Esophagus (tissue), 2 donors: ENCODE measurements around the gene CES1. TPM values are rescaled to one million over a fixed set of nuclear protein-coding genes. Genes with fewer than 3 reads are reported as not detected.
"Not testable (repeated sequence)": the region's sequence is repeated elsewhere in the genome, so short reads cannot be mapped to it uniquely, and the experiment has no call there.

Experiments
- H3K27ac ChIP-seq, 2 donors: one replicate each; pipeline ENCODE4 v1.5.1; 2013; ENCODE audit warnings: low read depth in 2 of 2, mild to moderate bottlenecking in 2 of 2, inconsistent platforms in 1 of 2, low read length in 1 of 2, moderate library complexity in 1 of 2
- H3K27me3 ChIP-seq, 2 donors: one replicate each; pipeline ENCODE4 v1.6.1; 2013; ENCODE audit warnings: low read length in 2 of 2, control low read depth in 1 of 2, mild to moderate bottlenecking in 1 of 2; ENCODE audit not compliant: insufficient read depth in 2 of 2, control insufficient read depth in 1 of 2
- H3K36me3 ChIP-seq, 2 donors: one replicate each; pipeline ENCODE4 v1.6.1; 2013; ENCODE audit warnings: low read length in 1 of 2; ENCODE audit not compliant: control insufficient read depth in 2 of 2, insufficient read depth in 2 of 2
- H3K4me1 ChIP-seq, 2 donors: one replicate each; pipeline ENCODE4 v1.6.1; 2013; ENCODE audit warnings: low read length in 1 of 2; ENCODE audit not compliant: control insufficient read depth in 2 of 2, insufficient read depth in 2 of 2
- H3K4me3 ChIP-seq, 2 donors: one replicate each; pipeline ENCODE4 v1.5.1; 2013; ENCODE audit warnings: low read length in 2 of 2, mild to moderate bottlenecking in 2 of 2, low read depth in 1 of 2, moderate library complexity in 1 of 2
- H3K9me3 ChIP-seq, 2 donors: one replicate each; pipeline ENCODE4 v1.6.1; 2013; ENCODE audit warnings: mild to moderate bottlenecking in 2 of 2, low read depth in 1 of 2, low read length in 1 of 2, moderate library complexity in 1 of 2; ENCODE audit not compliant: control insufficient read depth in 2 of 2, insufficient read depth in 1 of 2
- WGBS, 2 donors: extraction: QIAGEN DNeasy Blood & Tissue Kit; methylation state at CpG; one replicate each; pipeline ENCODE4 v1.1.7; 2013; 5-methylcytosine and 5-hydroxymethylcytosine counted together
- polyA plus RNA-seq, 2 donors: library from polyadenylated mRNA; stranded (reverse); fragments of 200-250 nt; gene quantifications; one replicate each; pipeline ENCODE4 v1.2.3, GENCODE V29; 2013
- donor health status: healthy with polysubstance abuse.
- donor health status: Bipolar disorder and iron deficiency.

The CES1 gene
- polyA plus RNA-seq, 2 donors = 11.7 to 48.1 TPM

DNA sequence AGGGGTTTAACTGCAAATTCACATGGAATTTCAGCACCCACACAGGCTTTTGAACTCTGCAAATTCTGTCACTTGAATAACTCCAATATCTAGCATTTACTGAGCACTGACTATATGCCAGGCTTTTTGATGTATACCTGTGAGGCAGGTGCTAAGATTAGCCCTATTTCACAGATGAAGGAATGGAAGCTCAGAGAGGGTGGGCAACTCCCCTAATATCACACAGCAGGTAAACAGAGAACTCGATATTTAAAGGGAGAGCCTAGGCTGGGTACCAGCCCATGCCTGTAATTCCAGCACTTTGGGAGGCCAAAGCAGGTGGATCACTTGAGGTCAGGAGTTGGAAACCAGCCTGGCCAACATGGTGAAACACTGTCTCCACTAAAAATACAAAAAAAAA lies 24.8 kb upstream of the CES1 start:
- not testable (repeated sequence) for H3K9me3 ChIP-seq, H3K27ac ChIP-seq, H3K4me1 ChIP-seq, H3K4me3 ChIP-seq, H3K36me3 ChIP-seq, H3K27me3 ChIP-seq
- 84 to 85% methylated on average over 1 of the region's 1 CpG for WGBS, 2 donors

DNA sequence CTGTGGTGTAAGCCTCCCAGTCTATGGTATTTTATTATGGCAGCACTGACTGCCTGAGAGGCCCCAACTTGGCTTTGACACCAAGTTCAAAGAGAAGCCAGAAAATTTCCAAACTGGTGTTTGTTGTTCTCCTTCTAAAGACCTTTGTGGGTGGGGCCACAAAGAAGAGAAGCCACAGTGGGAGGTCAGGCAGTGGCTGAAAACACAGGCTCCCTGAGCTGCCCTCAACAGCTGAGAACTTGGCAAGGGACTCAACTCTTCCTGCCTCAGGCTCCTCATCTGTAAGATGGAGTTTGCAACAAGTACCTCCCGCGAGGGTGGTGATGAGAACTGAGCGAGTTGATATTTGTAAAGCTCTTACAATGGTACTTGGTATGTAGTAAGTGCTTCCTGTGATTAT lies 24.1 kb upstream of the CES1 start:
- H3K4me3 ChIP-seq = no peak overlapping the region
- no peaks in the 10 kb centered on the region for H3K9me3 ChIP-seq
- H3K27ac ChIP-seq = no peak overlapping the region
- no peaks in the 10 kb centered on the region for H3K36me3 ChIP-seq
- H3K4me1 ChIP-seq = no peaks in the 10 kb centered on the region
- peaks cover 0 to 2% of the 10 kb centered on the region in 2 donors for H3K27me3 ChIP-seq
- 82 to 90% methylated on average over 3 of the region's 3 CpGs for WGBS, 2 donors

DNA sequence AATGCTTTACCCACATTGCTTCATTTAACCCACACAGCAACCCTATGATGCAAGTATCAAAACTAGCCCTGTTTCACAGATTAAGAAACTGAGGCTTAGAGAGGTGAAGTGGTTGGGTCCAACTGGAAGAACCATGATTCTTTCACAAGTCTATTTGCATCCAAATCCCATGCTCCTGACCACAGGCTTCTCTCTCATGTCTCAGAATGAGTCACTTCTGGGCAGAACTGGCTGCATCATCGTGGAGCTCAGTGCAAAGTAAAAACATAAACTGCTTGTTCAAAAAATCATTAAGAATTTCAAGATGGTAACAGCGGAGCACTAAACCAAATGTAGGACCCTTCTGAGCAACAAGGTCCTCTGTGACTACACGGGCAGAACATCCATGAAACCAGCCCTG lies 20.2 kb upstream of the CES1 start:
- 63 to 65% methylated on average over 3 of the region's 3 CpGs for WGBS, 2 donors
- Histone ChIP-seq H3K27me3 (peaks cover 0 to 2% of the 10 kb centered on the region in 2 donors), H3K4me1 (no peaks in the 10 kb centered on the region)

DNA sequence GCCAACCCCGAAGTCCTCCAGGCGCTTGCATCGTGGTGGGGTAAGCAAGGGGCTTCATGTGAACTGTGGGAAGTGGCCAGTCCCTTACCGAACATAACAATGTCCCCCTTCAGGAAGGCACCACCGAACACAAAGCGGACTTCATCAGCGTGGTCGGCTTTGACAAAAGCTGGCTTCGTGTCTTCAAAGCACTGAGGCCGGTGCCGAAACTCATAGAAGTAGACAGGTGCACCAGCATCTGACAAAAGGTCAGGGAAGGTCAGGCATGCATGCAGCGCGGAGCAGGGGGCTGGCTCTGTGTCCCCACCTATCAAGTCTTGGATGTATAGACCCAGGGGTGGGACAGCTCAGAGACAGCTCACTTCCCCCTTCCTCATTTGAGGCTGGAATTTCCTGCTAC lies 16.6 kb upstream of the CES1 start:
- Histone ChIP-seq H3K27ac (no peak overlapping the region), H3K27me3 (no peaks in the 10 kb centered on the region), H3K4me1 (no peaks in the 10 kb centered on the region), H3K9me3 (no peaks in the 10 kb centered on the region), H3K36me3 (no peaks in the 10 kb centered on the region), H3K4me3 (no peak overlapping the region)
- 80 to 84% methylated on average over 13 of the region's 13 CpGs for WGBS, 2 donors

More for the DNA sequence above, 20.2 kb upstream of the CES1 start:
- no peaks in the 10 kb centered on the region for H3K9me3 ChIP-seq
- H3K4me3 ChIP-seq = no peak overlapping the region
- H3K27ac ChIP-seq = no peak overlapping the region
- no peaks in the 10 kb centered on the region for H3K36me3 ChIP-seq

DNA sequence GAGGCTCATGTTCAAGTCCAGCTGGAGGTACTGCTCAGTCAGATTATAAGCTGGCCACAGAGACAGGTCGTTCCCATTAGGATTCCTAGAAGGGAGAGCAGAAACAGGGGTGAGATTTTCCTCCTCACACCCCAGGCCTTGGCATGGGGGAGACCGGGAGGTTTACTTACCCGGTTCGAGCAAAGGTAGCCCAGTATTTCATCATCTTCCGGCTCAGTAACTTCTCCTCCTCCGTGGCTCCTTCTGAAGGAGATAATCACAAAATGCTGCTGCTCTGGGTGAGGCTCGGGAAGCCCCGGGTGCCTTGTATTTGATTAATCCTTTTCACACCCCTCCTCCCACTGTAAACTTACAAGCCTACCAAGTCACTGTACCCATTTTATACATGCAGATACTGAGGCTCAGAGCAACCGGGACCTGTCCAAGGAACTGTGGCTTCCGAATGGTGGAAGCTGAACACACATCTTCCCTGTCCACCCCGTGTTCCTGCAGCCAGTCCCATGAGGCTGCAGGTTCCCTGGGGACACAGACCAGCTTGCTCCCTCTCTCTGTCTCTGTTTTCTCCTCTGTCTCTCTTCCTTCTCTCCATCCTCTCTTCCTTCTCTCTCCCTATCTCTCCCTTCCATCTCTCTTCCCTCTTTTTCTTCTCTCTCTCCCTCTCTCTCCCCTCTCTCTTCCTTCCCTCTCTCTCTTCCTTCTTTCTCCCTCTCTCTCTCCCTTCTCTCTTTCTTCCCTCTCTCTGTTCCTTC lies 13.9 kb upstream of the CES1 start:
- Histone ChIP-seq H3K27ac (no peak overlapping the region), H3K4me3 (no peak overlapping the region), H3K4me1 (no peaks in the 10 kb centered on the region), H3K9me3 (no peaks in the 10 kb centered on the region), H3K27me3 (no peaks in the 10 kb centered on the region), H3K36me3 (no peaks in the 10 kb centered on the region)
- WGBS, 2 donors = 43 to 48% methylated on average over 11 of the region's 11 CpGs

DNA sequence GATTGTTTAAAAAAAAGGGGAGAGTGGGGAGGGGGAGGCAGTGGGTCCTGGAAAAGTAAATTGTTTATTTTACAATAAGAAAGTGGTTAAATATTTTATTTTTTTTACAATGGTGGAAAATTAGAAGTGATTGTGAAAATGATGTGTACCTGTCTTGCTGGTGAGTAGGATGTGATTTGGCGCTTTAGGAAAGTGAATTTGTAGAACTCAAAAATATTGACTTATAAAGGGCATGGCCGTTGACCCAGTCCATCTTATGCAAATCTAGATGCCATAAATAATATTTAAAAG lies 10.2 kb upstream of the CES1 start:
- 40 to 41% methylated on average over 2 of the region's 2 CpGs for WGBS, 2 donors
- H3K27me3 ChIP-seq = no peaks in the 10 kb centered on the region

DNA sequence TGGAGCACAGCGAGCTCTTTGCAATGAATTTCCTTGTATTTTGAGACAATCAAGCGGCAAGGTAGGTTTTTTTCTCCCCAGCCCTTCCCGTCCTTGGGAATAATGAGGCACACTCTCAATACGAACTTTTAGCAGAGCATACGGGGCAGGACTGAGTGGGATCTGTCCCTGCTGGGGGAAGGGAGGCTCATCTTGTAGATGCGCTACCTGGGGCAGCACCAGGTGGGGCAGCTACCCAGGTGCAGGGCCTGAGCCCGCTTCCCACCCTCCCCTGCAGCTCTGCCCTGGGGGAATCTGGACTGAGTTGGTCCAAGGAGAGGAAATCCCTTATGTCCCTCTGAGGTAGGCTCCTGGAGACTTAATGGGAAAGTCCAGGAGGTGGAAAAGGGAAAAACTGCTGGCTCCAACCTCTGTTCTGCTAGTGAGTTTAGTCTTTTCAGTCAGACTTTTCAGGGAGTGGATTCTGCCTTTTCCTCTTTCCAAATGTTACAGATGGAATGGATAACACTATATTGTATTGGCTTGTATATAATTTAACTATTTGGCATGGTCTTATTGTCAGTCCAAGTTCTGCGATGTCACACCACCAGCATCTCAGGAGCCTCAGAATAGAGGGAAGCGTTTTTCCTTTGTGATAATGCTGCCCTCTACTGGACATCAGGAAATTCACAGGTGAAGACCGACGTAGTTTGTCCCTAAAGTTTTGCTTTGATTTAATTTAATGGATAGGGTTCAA lies 9.6 kb upstream of the CES1 start:
- Histone ChIP-seq H3K4me3 (no peak overlapping the region), H3K9me3 (no peaks in the 10 kb centered on the region), H3K36me3 (no peaks in the 10 kb centered on the region), H3K27ac (no peak overlapping the region), H3K4me1 (no peaks in the 10 kb centered on the region), H3K27me3 (no peaks in the 10 kb centered on the region)
- WGBS, 2 donors = 38 to 43% methylated on average over 11 of the region's 11 CpGs

More for the DNA sequence above, 10.2 kb upstream of the CES1 start:
- Histone ChIP-seq H3K27ac (no peak overlapping the region), H3K36me3 (no peaks in the 10 kb centered on the region), H3K9me3 (no peaks in the 10 kb centered on the region), H3K4me1 (no peaks in the 10 kb centered on the region), H3K4me3 (no peak overlapping the region)

DNA sequence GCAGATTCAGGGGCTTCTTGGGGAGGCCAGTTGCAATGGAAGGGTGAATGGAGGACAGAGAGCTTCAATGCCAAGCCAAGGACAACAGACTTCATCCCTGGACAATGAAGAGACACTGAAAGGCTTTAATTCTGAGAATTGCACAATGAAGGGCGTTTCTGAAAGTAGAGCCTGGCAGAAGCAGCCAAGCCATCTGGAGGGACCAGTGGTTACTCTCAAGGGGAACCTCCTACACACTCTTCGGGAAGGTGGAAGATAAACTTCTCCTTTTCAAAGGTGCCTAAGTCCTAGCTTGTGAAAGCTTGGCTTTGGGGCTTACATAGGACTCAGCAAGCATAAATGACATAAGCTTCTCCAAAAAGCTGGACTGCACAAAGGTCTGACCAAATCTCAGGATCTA lies 6.2 kb upstream of the CES1 start:
- H3K4me1 ChIP-seq = peaks cover 0 to 2% of the 10 kb centered on the region in 2 donors
- 39 to 44% methylated on average over 2 of the region's 2 CpGs for WGBS, 2 donors
- H3K9me3 ChIP-seq = no peaks in the 10 kb centered on the region
- no peak overlapping the region for H3K4me3 ChIP-seq
- no peaks in the 10 kb centered on the region for H3K36me3 ChIP-seq
- H3K27ac ChIP-seq = no peak overlapping the region
- H3K27me3 ChIP-seq = no peaks in the 10 kb centered on the region

DNA sequence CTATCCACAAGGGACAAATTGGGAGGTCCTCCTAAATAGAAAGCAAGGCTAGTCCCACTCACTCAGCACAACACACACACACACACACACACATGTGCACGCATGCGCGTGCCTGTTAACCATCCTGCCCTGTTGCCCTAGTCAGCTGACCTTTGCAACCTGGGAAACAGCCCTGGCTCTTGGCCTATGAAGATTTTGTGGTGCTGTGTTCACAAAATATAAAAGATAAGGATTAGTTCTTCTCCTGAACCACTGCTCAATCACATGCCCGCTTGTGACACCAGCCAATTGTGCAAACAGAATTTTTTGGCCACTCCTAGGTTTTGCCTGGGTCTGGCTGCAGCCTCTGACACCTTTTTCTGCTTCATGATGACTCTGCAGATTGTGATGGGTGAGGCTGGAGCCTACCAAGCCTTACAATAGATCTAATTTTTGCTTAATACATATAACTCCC lies 3.3 kb upstream of the CES1 start:
- Histone ChIP-seq H3K27me3 (no peaks in the 10 kb centered on the region), H3K27ac (peak overlapping the region in 1 of 2 donors; percentile 64), H3K36me3 (no peaks in the 10 kb centered on the region), H3K4me3 (no peak overlapping the region), H3K4me1 (peaks cover 0 to 2% of the 10 kb centered on the region in 2 donors), H3K9me3 (no peaks in the 10 kb centered on the region)
- WGBS, 2 donors = 66 to 72% methylated on average over 4 of the region's 4 CpGs

DNA sequence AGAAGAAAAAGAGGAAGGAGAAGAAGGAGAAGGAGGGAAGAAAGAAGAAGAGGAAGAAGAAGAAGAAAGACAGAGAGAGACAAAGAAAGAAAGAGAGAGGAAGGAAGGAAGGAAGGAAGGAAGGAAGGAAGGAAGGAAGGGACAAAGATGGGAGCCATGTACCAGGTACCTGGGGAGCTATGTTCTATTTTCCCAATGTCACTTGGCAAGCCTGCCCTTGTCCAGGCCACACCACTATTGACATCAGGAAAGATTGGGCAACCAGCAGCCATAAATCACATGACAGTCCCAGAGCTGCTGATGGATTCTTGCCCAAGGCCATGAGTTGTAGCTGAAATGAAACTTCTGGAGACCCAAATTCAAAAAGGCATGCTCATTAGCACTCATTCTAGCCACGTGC lies 2.7 kb upstream of the CES1 start:
- peak overlapping the region in 1 of 2 donors; percentile 13 for H3K27ac ChIP-seq
- no peaks in the 10 kb centered on the region for H3K36me3 ChIP-seq
- H3K4me3 ChIP-seq = no peak overlapping the region
- H3K27me3 ChIP-seq = no peaks in the 10 kb centered on the region
- H3K9me3 ChIP-seq = no peaks in the 10 kb centered on the region
- peaks cover 0 to 2% of the 10 kb centered on the region in 2 donors for H3K4me1 ChIP-seq
- WGBS, 2 donors = 15 to 18% methylated on average over 1 of the region's 1 CpG
